LNCaP clone FGC (cell line): ENCODE data around the gene RAD23A.

Source experiments
- DNase-seq: peaks from one replicate; pipeline ENCODE4 v3.0.0-alpha.2; 2011; ENCODE audit warnings: low read depth
- H3K4me3 ChIP-seq: 2 replicates; pipeline ENCODE4 v1.5.1; 2011; ENCODE audit warnings: mild to moderate bottlenecking, low read depth, low read length, control low read depth
- CTCF ChIP-seq: IDR thresholded peaks from 2 replicates; pipeline ENCODE4 v1.5.1; 2012; ENCODE audit warnings: mild to moderate bottlenecking; ENCODE audit not compliant: control insufficient read depth, insufficient read depth; ENCODE audit errors: extremely low read depth

The RAD23A gene

GRCh38 chr19:12983542-12984142, 38.0 kb downstream of the RAD23A start:
- H3K4me3 ChIP-seq: peak overlapping the region; percentile 48
- no peak for DNase-seq
- TF ChIP-seq CTCF: peak; percentile 98

GRCh38 chr19:12984143-12984627, 38.5 kb downstream of the RAD23A start:
- TF ChIP-seq CTCF: no peak
- H3K4me3 ChIP-seq: no peak overlapping the region
- no peak for DNase-seq

- DNase-seq: no peak
- H3K4me3 ChIP-seq: no peak overlapping the region
- TF ChIP-seq CTCF: no peak
Measured at GRCh38 chr19:12984683-12985048, 39.0 kb downstream of the RAD23A start.

GRCh38 chr19:12985049-12985776, 39.6 kb downstream of the RAD23A start:
- H3K4me3 ChIP-seq: no peak overlapping the region
- no peak for DNase-seq
- no peak for TF ChIP-seq CTCF

GRCh38 chr19:12986726-12987125, 41.1 kb downstream of the RAD23A start:
- no peak overlapping the region for H3K4me3 ChIP-seq
- no peak for DNase-seq
- no peak for TF ChIP-seq CTCF

- TF ChIP-seq CTCF: no peak
- DNase-seq: no peak
- H3K4me3 ChIP-seq: no peak overlapping the region
Measured at GRCh38 chr19:12987190-12987589, 41.5 kb downstream of the RAD23A start.
